CD4-positive, alpha-beta T cell treated with Interleukin-15 for 4 hours (primary cell): Measurements from ENCODE around the gene TNIK.
"Not testable (repeated sequence)": the region's sequence is repeated elsewhere in the genome, so short reads cannot be mapped to it uniquely, and the experiment has no call there.

Source experiments
- DNase-seq: peaks from one replicate; pipeline ENCODE4 v3.0.0-alpha.2; 2020; ENCODE audit warnings: low spot score

Gene TNIK

GRCh38 chr3:171126478-171127209 is 333.6 kb downstream of the TNIK start:
- DNase-seq, result no peak

- DNase-seq, result no peak
Measured at GRCh38 chr3:171125010-171125409, 335.2 kb downstream of the TNIK start.

GRCh38 chr3:171123915-171124314 is 336.3 kb downstream of the TNIK start:
- no peak for DNase-seq

GRCh38 chr3:171122861-171123260 is 337.3 kb downstream of the TNIK start:
- no peak for DNase-seq

- DNase-seq, result no peak
Measured at GRCh38 chr3:171122240-171122639, 338.0 kb downstream of the TNIK start.

GRCh38 chr3:171121801-171122200 is 338.4 kb downstream of the TNIK start:
- no peak for DNase-seq

GRCh38 chr3:171119402-171119801 is 340.8 kb downstream of the TNIK start:
- not testable (repeated sequence) for DNase-seq

GRCh38 chr3:171118993-171119392 is 341.2 kb downstream of the TNIK start:
- DNase-seq, result not testable (repeated sequence)

GRCh38 chr3:171116824-171117395 is 343.3 kb downstream of the TNIK start:
- no peak for DNase-seq

GRCh38 chr3:171116365-171116764 is 343.8 kb downstream of the TNIK start:
- no peak for DNase-seq

- DNase-seq, result no peak
Measured at GRCh38 chr3:171115667-171116066, 344.5 kb downstream of the TNIK start.

GRCh38 chr3:171113716-171114115 is 346.5 kb downstream of the TNIK start:
- no peak for DNase-seq

- DNase-seq, result no peak
Measured at GRCh38 chr3:171110715-171111114, 349.5 kb downstream of the TNIK start.

- DNase-seq, result no peak
Measured at GRCh38 chr3:171108066-171108465, 352.1 kb downstream of the TNIK start.

- DNase-seq, result no peak
Measured at GRCh38 chr3:171103185-171103584, 357.0 kb downstream of the TNIK start.

- no peak for DNase-seq
Measured at GRCh38 chr3:171101982-171102641, 358.1 kb downstream of the TNIK start.

GRCh38 chr3:171099911-171100310 is 360.3 kb downstream of the TNIK start:
- DNase-seq, result no peak

- DNase-seq, result no peak
Measured at GRCh38 chr3:171095063-171095462, 365.1 kb downstream of the TNIK start.

GRCh38 chr3:171094411-171094810 is 365.8 kb downstream of the TNIK start:
- DNase-seq, result no peak

- no peak for DNase-seq
Measured at GRCh38 chr3:171093462-171093861, 366.7 kb downstream of the TNIK start.

- DNase-seq, result no peak
Measured at GRCh38 chr3:171092467-171092911, 367.7 kb downstream of the TNIK start.

GRCh38 chr3:171090321-171090720 is 369.9 kb downstream of the TNIK start:
- no peak for DNase-seq
